Measurements from ENCODE around the gene WNT3.

DNA sequence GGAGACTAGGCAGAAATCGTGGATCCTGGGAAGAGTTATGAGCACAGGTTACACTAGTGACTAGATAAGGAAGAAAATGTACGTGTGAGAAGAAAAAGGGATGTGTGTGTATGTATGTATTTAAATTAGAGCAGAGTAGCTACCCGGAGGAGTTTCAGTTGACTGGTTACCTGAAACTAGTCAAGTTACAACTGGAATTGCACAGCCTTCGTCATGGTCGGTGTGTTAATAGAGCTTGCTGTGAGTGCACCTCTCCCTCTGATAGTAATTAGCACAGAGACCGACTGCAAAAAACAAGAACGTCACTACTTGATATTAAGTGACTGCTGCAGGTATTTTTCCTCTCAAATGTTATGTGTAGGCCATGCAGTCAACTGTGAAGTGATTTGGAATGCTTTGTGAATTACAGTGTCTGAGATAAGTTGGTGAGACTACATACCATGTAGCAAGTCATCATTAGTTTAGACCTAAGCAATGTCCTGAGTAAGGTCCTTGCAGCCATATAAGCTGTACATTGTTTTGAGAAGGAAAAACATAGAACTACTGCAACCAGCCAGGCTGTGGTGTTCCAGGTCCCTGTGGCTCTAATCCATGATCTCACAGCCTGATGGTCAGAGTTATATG is 95.7 kb downstream of the WNT3 start:
- no peak for TF ChIP-seq EP300 (IDR thresholded peaks at IDR 0.05)
- TF ChIP-seq, protein P1, sequence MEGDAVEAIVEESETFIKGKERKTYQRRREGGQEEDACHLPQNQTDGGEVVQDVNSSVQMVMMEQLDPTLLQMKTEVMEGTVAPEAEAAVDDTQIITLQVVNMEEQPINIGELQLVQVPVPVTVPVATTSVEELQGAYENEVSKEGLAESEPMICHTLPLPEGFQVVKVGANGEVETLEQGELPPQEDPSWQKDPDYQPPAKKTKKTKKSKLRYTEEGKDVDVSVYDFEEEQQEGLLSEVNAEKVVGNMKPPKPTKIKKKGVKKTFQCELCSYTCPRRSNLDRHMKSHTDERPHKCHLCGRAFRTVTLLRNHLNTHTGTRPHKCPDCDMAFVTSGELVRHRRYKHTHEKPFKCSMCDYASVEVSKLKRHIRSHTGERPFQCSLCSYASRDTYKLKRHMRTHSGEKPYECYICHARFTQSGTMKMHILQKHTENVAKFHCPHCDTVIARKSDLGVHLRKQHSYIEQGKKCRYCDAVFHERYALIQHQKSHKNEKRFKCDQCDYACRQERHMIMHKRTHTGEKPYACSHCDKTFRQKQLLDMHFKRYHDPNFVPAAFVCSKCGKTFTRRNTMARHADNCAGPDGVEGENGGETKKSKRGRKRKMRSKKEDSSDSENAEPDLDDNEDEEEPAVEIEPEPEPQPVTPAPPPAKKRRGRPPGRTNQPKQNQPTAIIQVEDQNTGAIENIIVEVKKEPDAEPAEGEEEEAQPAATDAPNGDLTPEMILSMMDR (IDR thresholded peaks at IDR 0.05), result no peak
